Measurements from ENCODE around the gene L3MBTL4. TPM values are rescaled to one million over a fixed set of nuclear protein-coding genes. Genes with fewer than 3 reads are reported as not detected.

L3MBTL4 gene
- total and polyA plus RNA-seq, 2 experiments from 2014 or later = 4.1 to 14.1 TPM

- Histone ChIP-seq H3K9me3 (ENCODE audit: low read depth) (no peaks in the 10 kb centered on the region), H3K9me2 (replicated peaks; ENCODE audit: insufficient read depth) (no peaks in the 10 kb centered on the region), H3K36me3 (replicated peaks; ENCODE audit: insufficient read depth, low read depth) (no peaks in the 10 kb centered on the region), H3K79me2 (no peaks in the 10 kb centered on the region), H3K4me2 (no peak overlapping the region), H2AFZ (no peak overlapping the region), H3K27ac (no peak overlapping the region), H4K20me1 (ENCODE audit: insufficient read depth, poor library complexity, severe bottlenecking) (no peaks in the 10 kb centered on the region), H3K27me3 (no peaks in the 10 kb centered on the region), H3K4me1 (ENCODE audit: insufficient read depth) (no peaks in the 10 kb centered on the region), H3K4me3 (no peak overlapping the region)
- TF ChIP-seq EZH2phosphoT487 (IDR thresholded peaks at IDR 0.05; ENCODE audit: low read depth, severe bottlenecking, unreplicated experiment) = no peak
- TF ChIP-seq EZH2 (IDR thresholded peaks at IDR 0.05; ENCODE audit: borderline replicate concordance) = no peak
- no peak for TF ChIP-seq CTCF (IDR thresholded peaks at IDR 0.05; ENCODE audit: poor library complexity)
- DNase-seq (ENCODE audit: low spot score) = peak; percentile 41
- WGBS (ENCODE audit: low lambda C conversion rate, missing lambda C conversion rate) = 86% methylated on average over 12 of the region's 12 CpGs
These were observed 43.6 kb downstream of the L3MBTL4 start for GRCh38 chr18:6370886-6371635.

GRCh38 chr18:6370410-6370809 is 44.3 kb downstream of the L3MBTL4 start:
- H2AFZ ChIP-seq = no peak overlapping the region
- H3K4me3 ChIP-seq = no peak overlapping the region
- H3K9me3 ChIP-seq (ENCODE audit: low read depth) = no peaks in the 10 kb centered on the region
- H3K27ac ChIP-seq = no peak overlapping the region
- TF ChIP-seq CTCF (IDR thresholded peaks at IDR 0.05; ENCODE audit: poor library complexity) = no peak
- no peaks in the 10 kb centered on the region for H3K9me2 ChIP-seq (replicated peaks; ENCODE audit: insufficient read depth)
- H3K27me3 ChIP-seq = no peaks in the 10 kb centered on the region
- H3K4me2 ChIP-seq = no peak overlapping the region
- no peaks in the 10 kb centered on the region for H4K20me1 ChIP-seq (ENCODE audit: insufficient read depth, poor library complexity, severe bottlenecking)
- WGBS (ENCODE audit: low lambda C conversion rate, missing lambda C conversion rate) = 86% methylated on average over 8 of the region's 8 CpGs
- H3K79me2 ChIP-seq = no peaks in the 10 kb centered on the region
- no peaks in the 10 kb centered on the region for H3K36me3 ChIP-seq (replicated peaks; ENCODE audit: insufficient read depth, low read depth)
- no peak for DNase-seq (ENCODE audit: low spot score)
- no peaks in the 10 kb centered on the region for H3K4me1 ChIP-seq (ENCODE audit: insufficient read depth)

GRCh38 chr18:6368017-6368416 is 46.7 kb downstream of the L3MBTL4 start:
- H3K4me1 ChIP-seq (ENCODE audit: insufficient read depth) = no peaks in the 10 kb centered on the region
- H4K20me1 ChIP-seq (ENCODE audit: insufficient read depth, poor library complexity, severe bottlenecking) = no peaks in the 10 kb centered on the region
- H3K36me3 ChIP-seq (replicated peaks; ENCODE audit: insufficient read depth, low read depth) = no peaks in the 10 kb centered on the region
- H3K4me3 ChIP-seq = no peak overlapping the region
- WGBS (ENCODE audit: low lambda C conversion rate, missing lambda C conversion rate) = 93% methylated on average over 6 of the region's 6 CpGs
- no peak for DNase-seq (ENCODE audit: low spot score)
- no peaks in the 10 kb centered on the region for H3K9me2 ChIP-seq (replicated peaks; ENCODE audit: insufficient read depth)
- H3K4me2 ChIP-seq = no peak overlapping the region
- no peak overlapping the region for H2AFZ ChIP-seq
- H3K27me3 ChIP-seq = no peaks in the 10 kb centered on the region
- H3K9me3 ChIP-seq (ENCODE audit: low read depth) = no peaks in the 10 kb centered on the region
- TF ChIP-seq EZH2phosphoT487 (IDR thresholded peaks at IDR 0.05; ENCODE audit: low read depth, severe bottlenecking, unreplicated experiment) (no peak), EZH2 (IDR thresholded peaks at IDR 0.05; ENCODE audit: borderline replicate concordance) (no peak)
- H3K27ac ChIP-seq = no peak overlapping the region
- H3K79me2 ChIP-seq = peaks cover 3% of the 10 kb centered on the region

- Histone ChIP-seq H4K20me1 (ENCODE audit: insufficient read depth, poor library complexity, severe bottlenecking) (no peaks in the 10 kb centered on the region), H3K4me2 (no peak overlapping the region), H3K4me1 (ENCODE audit: insufficient read depth) (no peaks in the 10 kb centered on the region), H3K9me3 (ENCODE audit: low read depth) (no peaks in the 10 kb centered on the region), H2AFZ (no peak overlapping the region), H3K79me2 (peaks cover 3% of the 10 kb centered on the region), H3K4me3 (no peak overlapping the region), H3K27ac (no peak overlapping the region), H3K27me3 (no peaks in the 10 kb centered on the region), H3K36me3 (replicated peaks; ENCODE audit: insufficient read depth, low read depth) (no peaks in the 10 kb centered on the region), H3K9me2 (replicated peaks; ENCODE audit: insufficient read depth) (no peaks in the 10 kb centered on the region)
- DNase-seq (ENCODE audit: low spot score) = no peak
- TF ChIP-seq CTCF (IDR thresholded peaks at IDR 0.05; ENCODE audit: poor library complexity) = no peak
- TF ChIP-seq EZH2 (IDR thresholded peaks at IDR 0.05; ENCODE audit: borderline replicate concordance) = no peak
- TF ChIP-seq EZH2phosphoT487 (IDR thresholded peaks at IDR 0.05; ENCODE audit: low read depth, severe bottlenecking, unreplicated experiment) = no peak
- 84% methylated on average over 3 of the region's 3 CpGs for WGBS (ENCODE audit: low lambda C conversion rate, missing lambda C conversion rate)
These were observed 47.5 kb downstream of the L3MBTL4 start for GRCh38 chr18:6367208-6367607.

Measured in hepatocyte (in vitro differentiated cells).